Measurements from ENCODE around the gene FAM13B. TPM values are rescaled to one million over a fixed set of nuclear protein-coding genes. Genes with fewer than 3 reads are reported as not detected.

Gene FAM13B
- total RNA-seq, 1 experiment from 2014 or later, result 11.3 TPM

- no peak for DNase-seq (ENCODE audit: low spot score)
Measured at GRCh38 chr5:137901011-137901817, 131.7 kb downstream of the FAM13B start.

GRCh38 chr5:137899493-137899892 is 133.4 kb downstream of the FAM13B start:
- no peak for DNase-seq (ENCODE audit: low spot score)

DNA sequence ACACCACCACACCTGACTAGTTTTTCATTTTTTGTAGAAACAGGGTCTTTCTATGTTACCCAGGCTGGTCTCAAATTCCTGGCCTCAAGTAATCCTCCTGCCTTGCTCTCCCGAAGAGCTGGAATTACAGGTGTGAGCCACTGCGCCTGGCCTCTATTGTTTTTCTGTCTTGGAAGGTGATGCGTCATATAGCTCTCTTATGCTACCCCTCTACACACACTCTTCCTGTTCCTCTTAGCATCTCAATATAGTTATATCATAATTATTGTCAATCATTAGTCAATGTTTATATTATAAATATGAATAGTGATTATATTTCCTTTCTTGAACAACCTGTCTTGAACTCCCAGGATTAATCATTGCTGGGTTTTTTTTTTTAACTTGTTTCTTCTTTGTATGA is 136.3 kb downstream of the FAM13B start:
- no peak for DNase-seq (ENCODE audit: low spot score)

DNA sequence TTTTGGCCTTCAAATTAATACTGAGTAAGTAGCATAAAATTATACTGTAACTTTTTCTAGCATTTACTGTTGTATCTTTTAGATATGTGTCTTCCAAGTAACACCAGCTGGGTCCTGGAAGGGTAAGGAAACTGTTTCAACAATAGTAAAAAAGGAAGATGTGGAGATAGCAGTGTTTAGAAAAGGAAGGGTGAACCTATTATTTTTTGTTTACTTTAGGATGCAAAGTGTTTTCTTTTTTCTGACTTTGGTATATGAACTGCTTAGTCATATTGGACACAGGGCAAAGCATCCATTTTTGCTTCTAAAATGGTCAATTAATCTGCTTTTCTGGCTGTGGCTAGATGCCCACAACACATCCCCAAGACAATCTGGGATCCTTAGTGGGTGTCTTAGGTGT is 138.3 kb downstream of the FAM13B start:
- DNase-seq (ENCODE audit: low spot score), result no peak

- DNase-seq (ENCODE audit: low spot score), result no peak
Measured at GRCh38 chr5:137891849-137892248, 141.0 kb downstream of the FAM13B start.

- no peak for DNase-seq (ENCODE audit: low spot score)
Measured at GRCh38 chr5:137890845-137891244, 142.0 kb downstream of the FAM13B start.

GRCh38 chr5:137888863-137889759 is 143.8 kb downstream of the FAM13B start, which contains the start of gene PKD2L2:
TSS of gene PKD2L2 (plus strand) at chr5:137889457. CDS start at chr5:137889492, 35 bp downstream.
- peak; percentile 71 for DNase-seq (ENCODE audit: low spot score)

DNA sequence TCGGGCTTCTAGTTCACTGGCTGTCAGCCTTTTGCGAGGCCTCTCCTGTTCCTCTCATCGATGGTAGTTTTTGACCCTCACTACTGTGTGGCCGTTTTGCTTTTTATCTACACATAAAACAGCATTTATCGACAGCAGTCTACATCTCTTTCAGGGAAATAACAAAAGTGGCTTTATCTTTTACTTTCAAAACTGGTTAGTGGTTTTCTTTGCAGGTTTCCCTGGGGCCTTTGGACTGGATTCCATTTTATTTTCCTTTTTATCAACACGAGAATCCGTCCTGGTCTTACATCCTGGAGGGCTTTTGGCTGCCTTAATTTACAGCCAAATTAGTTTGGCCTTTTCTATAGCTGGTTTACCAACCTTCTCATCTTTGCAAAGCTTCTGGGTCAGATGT is 144.4 kb downstream of the FAM13B start:
- no peak for DNase-seq (ENCODE audit: low spot score)

Other genes with a start within 250 kb of the FAM13B start
- not detected in 2 replicates for gene MYOT, start 165.2 kb downstream of the FAM13B start, total RNA-seq (2014; rRNA removed; shearing (Covaris generic))
- not detected in 2 replicates for gene PKD2L2, start 143.6 kb downstream of the FAM13B start, total RNA-seq (2014; rRNA removed; shearing (Covaris generic))
- gene WNT8A, start 51.0 kb upstream of the FAM13B start, total RNA-seq (2014; rRNA removed; shearing (Covaris generic)), result not detected in 2 replicates
- 2.6 and 5.6 TPM in 2 replicates for gene NME5, start 106.3 kb upstream of the FAM13B start, total RNA-seq (2014; rRNA removed; shearing (Covaris generic))
- 46.5 and 55.2 TPM in 2 replicates for gene BRD8, start 145.6 kb upstream of the FAM13B start, total RNA-seq (2014; rRNA removed; shearing (Covaris generic))
- 130 and 131 TPM in 2 replicates for gene KIF20A, start 146.0 kb upstream of the FAM13B start, total RNA-seq (2014; rRNA removed; shearing (Covaris generic))
- gene CDC23, start 180.2 kb upstream of the FAM13B start, total RNA-seq (2014; rRNA removed; shearing (Covaris generic)), result 48.2 and 51.7 TPM in 2 replicates
- gene GFRA3, start 241.5 kb upstream of the FAM13B start, total RNA-seq (2014; rRNA removed; shearing (Covaris generic)), result not detected in 2 replicates